ENCODE measurements around the gene CTSA.
A peak's percentile ranks its signal among the peaks of the same experiment; 100 is the strongest.

CTSA gene

DNA sequence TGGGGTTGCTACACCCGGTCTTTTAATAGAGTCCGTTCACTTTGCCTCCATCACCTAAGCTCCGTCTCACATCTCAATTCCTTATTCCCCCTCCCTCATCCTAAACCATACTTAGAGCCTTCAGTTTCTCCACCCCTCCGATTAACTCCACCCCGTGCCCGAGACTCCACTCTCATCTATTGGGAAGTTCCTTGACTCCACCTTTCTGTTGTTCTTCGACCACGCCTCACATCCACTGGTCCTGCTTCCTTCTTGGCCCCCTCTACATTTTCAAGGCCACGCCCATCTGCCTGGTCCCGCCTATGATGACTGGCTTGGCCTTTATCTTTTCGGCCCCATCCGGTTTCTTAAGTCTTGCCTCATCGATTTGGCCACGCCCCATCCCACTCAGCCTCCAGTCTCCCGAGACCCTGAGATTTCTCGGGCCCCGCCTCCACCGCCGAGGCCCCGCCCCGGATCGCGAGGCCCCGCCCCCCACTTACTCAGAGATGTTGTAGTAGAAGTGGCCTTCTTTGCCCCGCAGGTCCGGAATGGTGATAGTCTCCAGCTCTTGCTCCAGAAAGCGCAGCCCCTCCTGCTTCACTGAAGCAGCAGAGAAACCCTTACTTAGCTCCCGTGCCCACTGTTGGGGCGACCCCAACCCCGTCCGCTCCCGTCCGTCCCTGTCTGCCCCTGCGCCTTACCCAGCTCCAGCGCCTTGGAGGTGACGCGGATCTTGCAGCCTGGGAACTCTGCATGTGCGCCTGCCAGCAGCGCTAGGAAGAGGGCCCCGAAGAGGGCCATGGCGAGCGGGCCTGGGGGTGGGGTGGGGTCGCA is 19.7 kb downstream of the CTSA start:
- FAIRE-seq (peak; percentile 89), DNase-seq (ENCODE audit: insufficient read length) (peak; percentile 95)
- peak; percentile 55; the same call in 1 of the 2 replicates for TF ChIP-seq POLR2A (IDR thresholded peaks at IDR 0.05; ENCODE audit: low read depth, low read length)
- peak; percentile 73; the same call in 1 of the 2 replicates for TF ChIP-seq TAF1 (IDR thresholded peaks at IDR 0.05; ENCODE audit: borderline replicate concordance, low read depth, low read length)
- peak; percentile 61 for TF ChIP-seq POLR2AphosphoS5 (IDR thresholded peaks at IDR 0.05; ENCODE audit: low read depth, low read length)

DNA sequence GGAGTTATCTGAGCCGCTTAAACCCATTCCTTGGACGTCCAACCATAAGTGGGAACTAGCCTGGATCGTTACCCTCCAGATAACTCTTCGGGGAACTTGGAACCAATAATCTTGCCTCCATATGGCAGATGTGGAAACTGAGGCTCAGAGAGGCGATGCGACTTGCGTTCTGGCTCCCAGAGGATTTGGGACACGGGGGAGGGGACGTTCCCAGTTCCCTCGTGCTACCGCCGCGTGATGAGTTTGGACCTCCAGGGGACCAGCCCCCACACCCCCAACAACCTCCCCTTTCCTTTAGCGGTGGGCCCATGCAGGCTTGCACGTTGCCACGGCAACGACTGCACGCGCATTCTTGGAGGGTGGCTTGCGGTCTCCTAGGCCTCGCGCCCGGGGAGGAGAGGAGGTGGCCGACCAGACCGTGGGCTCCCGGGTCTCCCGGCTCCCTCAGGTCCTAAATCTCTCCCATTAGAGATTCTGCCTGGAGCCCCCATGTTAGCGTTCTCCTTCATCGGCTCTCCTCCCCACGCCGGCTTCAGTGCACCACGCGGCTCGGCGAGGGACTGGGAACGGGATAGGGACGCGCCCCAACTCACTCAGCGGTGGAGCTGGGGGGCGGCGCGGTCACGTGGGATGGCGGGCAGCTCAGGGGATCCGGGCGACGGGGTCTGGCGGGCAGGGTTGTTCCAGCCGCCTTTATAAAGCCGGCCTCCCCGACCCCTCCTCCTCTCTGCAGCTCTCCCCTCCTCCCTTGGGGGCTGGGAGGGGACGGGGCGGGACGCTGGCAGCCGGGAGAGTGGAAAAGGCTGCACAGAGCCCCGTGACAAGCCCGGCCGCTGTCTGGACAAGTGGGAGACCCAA is 20.6 kb downstream of the CTSA start, which contains the start of gene PLTP:
TSS of gene PLTP (minus strand) at position 670 of the 858 bp plus-strand sequence. CDS start 703 bp downstream, outside the sequence.
- DNase-seq (ENCODE audit: insufficient read length) (no peak), FAIRE-seq (no peak)
- TF ChIP-seq TAF1 (IDR thresholded peaks at IDR 0.05; ENCODE audit: borderline replicate concordance, low read depth, low read length) (no peak), POLR2AphosphoS5 (IDR thresholded peaks at IDR 0.05; ENCODE audit: low read depth, low read length) (no peak), POLR2A (IDR thresholded peaks at IDR 0.05; ENCODE audit: low read depth, low read length) (no peak)

DNA sequence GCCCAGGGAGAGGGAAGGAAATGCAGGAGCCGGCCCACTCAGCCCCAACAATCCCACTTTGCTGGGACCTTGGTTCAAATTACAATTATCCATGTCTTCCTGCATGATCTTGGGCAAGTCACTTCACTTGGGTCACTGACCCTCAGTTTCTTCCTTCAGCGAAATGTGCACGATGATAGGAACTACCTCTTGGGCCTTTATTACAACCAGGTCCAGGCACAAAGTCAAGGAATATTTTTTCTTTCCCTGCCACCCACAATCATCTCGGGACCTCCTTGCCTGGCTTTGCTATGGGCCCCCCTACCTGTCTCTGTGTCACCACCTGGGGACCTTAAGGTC is 21.2 kb downstream of the CTSA start:
- no peak for FAIRE-seq
- TF ChIP-seq TAF1 (IDR thresholded peaks at IDR 0.05; ENCODE audit: borderline replicate concordance, low read depth, low read length) = no peak
- TF ChIP-seq POLR2AphosphoS5 (IDR thresholded peaks at IDR 0.05; ENCODE audit: low read depth, low read length) = no peak
- TF ChIP-seq POLR2A (IDR thresholded peaks at IDR 0.05; ENCODE audit: low read depth, low read length) = no peak
- DNase-seq (ENCODE audit: insufficient read length) = no peak

DNA sequence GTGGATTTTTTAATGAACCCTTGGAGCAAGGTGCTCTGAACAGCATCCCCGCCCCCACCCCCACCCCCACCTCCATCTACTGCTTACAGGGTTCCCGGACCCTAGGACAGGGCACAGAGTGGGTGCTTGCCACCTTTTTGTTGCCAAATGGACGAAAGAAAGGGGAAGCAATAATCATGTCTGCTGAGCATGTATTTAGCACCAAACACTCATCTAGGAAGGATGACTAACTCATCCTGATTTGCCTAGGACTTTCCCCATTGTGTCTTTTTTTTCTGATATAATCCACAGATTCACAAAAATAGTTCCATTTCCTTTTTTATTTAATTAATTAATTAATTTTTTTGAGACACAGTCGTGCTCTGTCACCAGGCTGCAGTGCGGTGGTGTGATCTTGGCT is 22.0 kb downstream of the CTSA start:
- no peak for DNase-seq (ENCODE audit: insufficient read length)
- no peak for TF ChIP-seq POLR2A (IDR thresholded peaks at IDR 0.05; ENCODE audit: low read depth, low read length)
- no peak for TF ChIP-seq TAF1 (IDR thresholded peaks at IDR 0.05; ENCODE audit: borderline replicate concordance, low read depth, low read length)
- TF ChIP-seq POLR2AphosphoS5 (IDR thresholded peaks at IDR 0.05; ENCODE audit: low read depth, low read length) = no peak
- FAIRE-seq = no peak

DNA sequence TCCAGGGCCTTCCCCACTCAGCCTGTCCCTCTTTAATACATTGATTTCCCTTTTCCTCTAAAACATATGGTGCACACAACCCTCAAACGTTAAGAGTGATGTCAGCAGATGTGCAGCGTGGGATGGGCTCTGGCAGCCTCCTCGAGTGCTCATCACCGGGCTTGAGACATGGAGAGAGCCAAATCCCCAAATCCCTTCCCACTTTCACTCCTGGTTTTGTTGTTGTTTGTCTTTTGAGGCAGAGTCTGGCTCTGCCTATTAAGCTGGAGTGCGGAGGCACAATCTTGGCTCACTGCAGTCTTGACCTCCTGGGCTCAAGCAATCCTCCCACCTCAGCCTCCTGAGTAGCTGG is 26.6 kb downstream of the CTSA start:
- FAIRE-seq = no peak
- TF ChIP-seq POLR2AphosphoS5 (IDR thresholded peaks at IDR 0.05; ENCODE audit: low read depth, low read length) (no peak), POLR2A (IDR thresholded peaks at IDR 0.05; ENCODE audit: low read depth, low read length) (no peak), TAF1 (IDR thresholded peaks at IDR 0.05; ENCODE audit: borderline replicate concordance, low read depth, low read length) (no peak)
- DNase-seq (ENCODE audit: insufficient read length) = no peak

DNA sequence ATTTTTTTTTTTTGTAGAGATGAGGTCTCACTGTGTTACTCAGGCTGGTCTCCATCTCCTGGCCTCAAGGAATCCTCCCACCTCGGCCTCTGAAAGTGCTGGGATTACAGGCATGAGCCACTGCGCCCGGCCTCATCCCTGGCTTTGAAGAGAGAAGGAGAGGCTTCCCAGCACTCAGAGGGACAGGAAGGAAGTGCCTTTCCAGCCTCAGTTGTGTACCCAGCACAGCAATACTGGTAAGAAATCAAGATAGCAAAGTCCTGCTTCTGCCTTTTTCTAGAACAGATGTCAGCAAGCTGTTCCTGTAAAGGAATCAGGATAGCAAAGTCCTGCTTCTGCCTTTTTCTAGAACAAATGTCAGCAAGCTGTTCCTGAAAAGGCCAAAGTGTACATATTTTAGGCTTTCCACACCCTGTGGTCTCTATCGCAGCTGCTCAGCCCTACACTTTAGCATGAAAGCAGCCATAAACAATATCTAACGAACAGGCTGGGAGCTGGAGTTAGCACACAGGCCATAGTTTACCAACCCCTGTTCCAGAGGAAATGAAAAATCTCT is 27.1 kb downstream of the CTSA start:
- no peak for TF ChIP-seq TAF1 (IDR thresholded peaks at IDR 0.05; ENCODE audit: borderline replicate concordance, low read depth, low read length)
- TF ChIP-seq POLR2A (IDR thresholded peaks at IDR 0.05; ENCODE audit: low read depth, low read length) = no peak
- no peak for TF ChIP-seq POLR2AphosphoS5 (IDR thresholded peaks at IDR 0.05; ENCODE audit: low read depth, low read length)
- DNase-seq (ENCODE audit: insufficient read length) (no peak), FAIRE-seq (no peak)

DNA sequence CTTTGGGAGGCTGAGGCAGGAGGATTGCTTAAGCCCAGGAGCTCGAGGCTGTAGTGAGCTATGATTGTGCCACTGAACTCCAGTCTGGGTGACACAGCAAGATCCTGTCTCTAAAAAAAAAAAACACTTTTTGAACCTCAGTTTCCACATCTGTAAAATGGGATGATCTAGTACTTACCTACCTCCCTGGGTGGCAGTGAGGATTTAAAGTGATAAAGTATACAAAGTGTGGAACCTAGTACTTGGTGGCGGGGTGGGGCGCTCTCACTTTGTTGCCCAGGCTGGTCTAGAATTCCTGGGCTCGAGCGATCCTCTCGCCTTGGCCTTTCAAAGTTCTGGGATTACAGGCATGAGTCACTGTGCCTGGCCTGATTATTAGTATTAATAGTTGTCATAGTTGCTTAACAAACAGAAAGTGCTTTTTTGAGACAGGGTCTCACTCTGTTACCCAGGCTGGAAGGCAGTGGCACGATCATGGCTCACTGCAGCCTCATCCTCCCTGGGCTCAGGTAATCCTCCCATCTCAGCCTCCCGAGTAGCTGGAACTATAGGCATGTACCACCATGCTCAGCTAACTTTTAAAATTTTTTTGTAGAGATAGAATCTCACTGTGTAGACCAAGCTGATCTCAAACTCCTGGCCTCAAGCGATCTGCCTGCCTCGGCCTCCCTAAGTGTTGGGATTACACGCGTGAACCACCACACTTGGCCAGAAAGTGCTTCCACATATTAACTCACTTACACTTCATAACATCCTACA is 27.8 kb downstream of the CTSA start:
- FAIRE-seq (no peak), DNase-seq (ENCODE audit: insufficient read length) (no peak)
- TF ChIP-seq POLR2AphosphoS5 (IDR thresholded peaks at IDR 0.05; ENCODE audit: low read depth, low read length) = no peak
- no peak for TF ChIP-seq POLR2A (IDR thresholded peaks at IDR 0.05; ENCODE audit: low read depth, low read length)
- no peak for TF ChIP-seq TAF1 (IDR thresholded peaks at IDR 0.05; ENCODE audit: borderline replicate concordance, low read depth, low read length)

DNA sequence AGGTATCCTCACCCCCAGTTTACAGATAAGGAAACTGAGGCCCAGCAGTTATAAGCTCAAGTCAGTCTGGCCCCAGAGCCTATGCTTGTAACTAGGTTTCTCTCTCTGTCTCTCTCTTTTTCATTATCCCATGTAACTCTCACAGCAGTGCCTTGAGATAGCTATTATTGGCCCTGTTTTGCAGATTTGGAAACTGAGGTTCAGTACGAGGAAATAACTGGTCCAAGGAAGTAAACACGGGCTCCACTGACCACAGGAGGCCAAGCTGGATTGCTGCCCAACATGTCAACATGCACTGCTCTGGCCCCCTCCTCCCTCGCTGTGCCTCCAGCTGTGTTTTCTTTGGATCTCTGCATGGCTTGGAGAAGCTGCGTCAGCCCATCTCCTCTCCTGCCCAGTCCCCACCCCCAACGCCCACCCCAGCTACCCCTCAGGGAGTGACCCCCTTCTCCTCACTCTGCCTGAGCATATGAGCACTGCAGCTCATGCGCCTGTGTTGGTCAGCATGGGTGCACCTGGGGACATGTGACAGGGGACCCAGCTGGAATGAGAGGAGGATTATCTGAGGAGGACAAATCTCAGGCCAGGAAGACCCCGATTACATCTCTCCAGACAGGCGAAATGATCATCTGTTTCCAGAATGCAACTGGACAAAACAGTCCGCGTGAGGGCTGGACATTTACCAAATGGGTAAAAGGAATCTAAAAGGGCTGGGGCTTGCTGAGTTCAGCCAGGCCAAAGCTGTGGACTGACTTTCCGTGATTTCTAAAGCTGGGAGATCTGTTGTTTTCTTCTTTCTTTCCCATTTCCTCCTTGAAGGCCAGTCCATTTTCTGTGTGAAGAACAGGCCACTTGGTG is 28.6 kb downstream of the CTSA start:
- TF ChIP-seq POLR2A (IDR thresholded peaks at IDR 0.05; ENCODE audit: low read depth, low read length) (no peak), TAF1 (IDR thresholded peaks at IDR 0.05; ENCODE audit: borderline replicate concordance, low read depth, low read length) (no peak), POLR2AphosphoS5 (IDR thresholded peaks at IDR 0.05; ENCODE audit: low read depth, low read length) (no peak)
- FAIRE-seq (no peak), DNase-seq (ENCODE audit: insufficient read length) (no peak)

DNA sequence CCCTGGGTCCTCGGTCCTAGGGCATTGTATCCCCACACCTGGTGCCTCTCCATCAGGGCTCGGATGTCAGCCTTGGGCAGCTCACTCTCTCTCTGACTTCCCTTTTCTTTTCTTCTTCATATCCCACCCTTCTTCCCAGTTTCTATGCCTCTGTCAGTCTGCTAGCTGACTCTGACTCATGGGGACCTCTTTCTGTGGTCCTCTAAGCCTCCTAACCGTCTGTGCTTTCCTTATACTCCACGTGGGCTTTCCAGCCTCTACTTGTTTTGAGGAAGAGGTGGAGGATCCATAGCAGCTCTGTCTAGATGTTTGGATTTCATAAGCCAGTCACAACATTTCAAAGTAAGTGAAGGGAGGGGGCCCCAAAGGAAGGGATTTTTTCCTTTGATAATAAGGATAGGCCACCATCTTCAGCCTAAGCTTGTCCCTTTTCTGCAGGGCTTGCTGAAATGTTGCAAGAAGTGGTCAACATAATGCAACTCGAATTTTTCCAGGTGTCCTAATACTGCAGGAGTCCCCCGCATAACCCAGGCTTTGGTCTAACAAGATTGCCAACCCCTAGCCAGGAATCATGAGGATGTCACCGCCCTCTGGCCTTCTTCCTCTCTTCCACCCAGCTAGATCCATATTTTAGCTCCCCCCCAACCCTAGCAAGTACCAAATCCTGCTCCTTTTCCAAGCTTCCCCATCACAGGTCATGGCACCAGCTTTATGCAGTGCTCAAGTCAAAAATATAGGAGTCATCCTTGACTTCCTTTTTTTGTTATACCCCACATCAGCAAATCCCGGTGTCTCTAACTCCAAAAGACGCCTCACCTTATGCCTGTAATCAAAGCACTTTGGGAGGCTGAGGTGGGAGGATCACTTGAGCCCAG is 29.6 kb downstream of the CTSA start:
- DNase-seq (ENCODE audit: insufficient read length) (no peak), FAIRE-seq (no peak)
- TF ChIP-seq POLR2AphosphoS5 (IDR thresholded peaks at IDR 0.05; ENCODE audit: low read depth, low read length) (no peak), TAF1 (IDR thresholded peaks at IDR 0.05; ENCODE audit: borderline replicate concordance, low read depth, low read length) (no peak), POLR2A (IDR thresholded peaks at IDR 0.05; ENCODE audit: low read depth, low read length) (no peak)

Data from GM12892 (cell line).